ENCODE measurements around the gene IGSF22. TPM values are rescaled to one million over a fixed set of nuclear protein-coding genes. Genes with fewer than 3 reads are reported as not detected.

The IGSF22 gene
- total RNA-seq, 1 experiment from 2014 or later: not detected

- Histone ChIP-seq H3K4me3 (replicated peaks in 1 of 2; ENCODE audit: low read depth in 1 of 2, low read length in 2 of 2) (no peak overlapping the region), H3K36me3 (ENCODE audit: control insufficient read depth in 1 of 2, insufficient read depth in 2 of 2, low read length in 2 of 2) (no peaks in the 10 kb centered on the region), H3K27me3 (ENCODE audit: insufficient read depth, low read length) (peaks cover 7% of the 10 kb centered on the region; the same call in 1 of the 2 replicates), H3K79me2 (ENCODE audit: insufficient read depth, low read length) (no peaks in the 10 kb centered on the region), H3K4me2 (ENCODE audit: low read length) (no peak overlapping the region), H2AFZ (ENCODE audit: low read depth, low read length, poor library complexity, severe bottlenecking) (no peak overlapping the region), H3K9ac (ENCODE audit: low read length) (no peak overlapping the region), H3K9me3 (ENCODE audit: control insufficient read depth in 1 of 2, insufficient read depth in 1 of 2, low read depth in 1 of 2, low read length in 2 of 2) (no peaks in the 10 kb centered on the region), H3K4me1 (ENCODE audit: control insufficient read depth in 1 of 2, insufficient read depth in 2 of 2, low read length in 2 of 2) (no peaks in the 10 kb centered on the region), H3K9me2 (ENCODE audit: insufficient read depth) (no peaks in the 10 kb centered on the region), H3K27ac (ENCODE audit: low read depth, low read length) (no peak overlapping the region), H4K20me1 (ENCODE audit: insufficient read depth) (no peaks in the 10 kb centered on the region)
- no TSS peak for BruUV-seq (replicated peaks)
- ChIA-PET RAD21 (ENCODE audit: low non-redundant PET in 1 of 2, low total read pairs in 2 of 2, uncharacterized antibody in 2 of 2, unreplicated experiment in 2 of 2) (no interaction called here), CTCF (no interaction called here), POLR2A (no interaction called here)
- DNase-seq (ENCODE audit: low read depth, low spot score): no peak
- TF ChIP-seq POLR2AphosphoS5 (IDR thresholded peaks at IDR 0.05; ENCODE audit: low read depth, low read length) (no peak), REST (IDR thresholded peaks at IDR 0.05; ENCODE audit: low read depth) (no peak), ZFX (IDR thresholded peaks at IDR 0.05) (no peak)
- intact Hi-C loops (cut with micrococcal nuclease): no loop called here
- ATAC-seq: no peak
Measured at GRCh38 chr11:18709414-18709813, 16.6 kb downstream of the IGSF22 start.

GRCh38 chr11:18707811-18708340, 18.1 kb downstream of the IGSF22 start:
- H4K20me1 ChIP-seq (ENCODE audit: insufficient read depth): no peaks in the 10 kb centered on the region
- ChIA-PET RAD21 (ENCODE audit: low non-redundant PET in 1 of 2, low total read pairs in 2 of 2, uncharacterized antibody in 2 of 2, unreplicated experiment in 2 of 2) (no interaction called here), CTCF (no interaction called here), POLR2A (no interaction called here)
- no peak for ATAC-seq
- H3K4me3 ChIP-seq (replicated peaks in 1 of 2; ENCODE audit: low read depth in 1 of 2, low read length in 2 of 2): no peak overlapping the region
- no peak overlapping the region for H3K4me2 ChIP-seq (ENCODE audit: low read length)
- no peaks in the 10 kb centered on the region for H3K79me2 ChIP-seq (ENCODE audit: insufficient read depth, low read length)
- BruUV-seq (replicated peaks): no TSS peak
- intact Hi-C loops (cut with micrococcal nuclease): no loop called here
- H3K4me1 ChIP-seq (ENCODE audit: control insufficient read depth in 1 of 2, insufficient read depth in 2 of 2, low read length in 2 of 2): no peaks in the 10 kb centered on the region
- no peak overlapping the region for H2AFZ ChIP-seq (ENCODE audit: low read depth, low read length, poor library complexity, severe bottlenecking)
- no peaks in the 10 kb centered on the region for H3K9me3 ChIP-seq (ENCODE audit: control insufficient read depth in 1 of 2, insufficient read depth in 1 of 2, low read depth in 1 of 2, low read length in 2 of 2)
- no peaks in the 10 kb centered on the region for H3K36me3 ChIP-seq (ENCODE audit: control insufficient read depth in 1 of 2, insufficient read depth in 2 of 2, low read length in 2 of 2)
- H3K9me2 ChIP-seq (ENCODE audit: insufficient read depth): no peaks in the 10 kb centered on the region
- H3K27me3 ChIP-seq (ENCODE audit: insufficient read depth, low read length): peaks cover 7% of the 10 kb centered on the region; the same call in 1 of the 2 replicates
- no peak overlapping the region for H3K9ac ChIP-seq (ENCODE audit: low read length)
- no peak for TF ChIP-seq POLR2AphosphoS5 (IDR thresholded peaks at IDR 0.05; ENCODE audit: low read depth, low read length)
- TF ChIP-seq ELF1 (IDR thresholded peaks at IDR 0.05; ENCODE audit: borderline replicate concordance, low read depth): no peak
- no peak for TF ChIP-seq EZH2 (IDR thresholded peaks at IDR 0.05)
- no peak for TF ChIP-seq JUND (IDR thresholded peaks at IDR 0.05)
- TF ChIP-seq FOSL1 (IDR thresholded peaks at IDR 0.05; ENCODE audit: low read depth): no peak
- no peak for TF ChIP-seq SRF (IDR thresholded peaks at IDR 0.05; ENCODE audit: low read depth)
- TF ChIP-seq POLR2A (IDR thresholded peaks at IDR 0.05; ENCODE audit: borderline replicate concordance, extremely low read depth, insufficient read depth, insufficient read length): no peak
- DNase-seq (ENCODE audit: low read depth, low spot score): no peak
- no peak overlapping the region for H3K27ac ChIP-seq (ENCODE audit: low read depth, low read length)

Data from HCT116 (cell line).